H1 (cell line): ENCODE measurements around the gene KCNN1. TPM values are rescaled to one million over a fixed set of nuclear protein-coding genes. Genes with fewer than 3 reads are reported as not detected.
A peak's percentile ranks its signal among the peaks of the same experiment; 100 is the strongest.

Experiments
- CTCF ChIA-PET: fragments of 300-600 bp; sonication (Branson Sonifier 250); formaldehyde crosslinking; loops from one replicate; lab custom pipeline; 2021; ENCODE audit not compliant: partially characterized antibody; lab: Charles Lee
- POLR2A ChIA-PET: fragments of 300-600 bp; sonication (Branson Sonifier 250); formaldehyde crosslinking; loops from one replicate; lab custom pipeline; 2021; ENCODE audit warnings: inconsistent platforms; ENCODE audit not compliant: partially characterized antibody; lab: Charles Lee
- DNase-seq, 2 experiments: peaks; one replicate each; pipeline versions ENCODE4 v3.0.0 to v3.0.0-alpha.2; 2010 to 2022; ENCODE audit warnings: low spot score in 2 of 2, low read depth in 1 of 2, mixed read lengths in 1 of 2
- FAIRE-seq: peaks from 2 replicates; lab custom pipeline; 2011; peaks lifted over from hg19 to GRCh38; lab: Jason Lieb, UNC
- H2AFZ ChIP-seq: 2 replicates; pipeline ENCODE4 v1.8.1; 2012; ENCODE audit warnings: low read length, inconsistent platforms
- H2AK5ac ChIP-seq: 2 replicates; pipeline ENCODE4 v1.6.1; 2013; ENCODE audit warnings: low read depth, low read length
- H2BK120ac ChIP-seq: replicated peaks from 2 replicates; pipeline ENCODE3; 2013; ENCODE audit warnings: low read depth, low read length, inconsistent platforms
- H2BK12ac ChIP-seq: 2 replicates; pipeline ENCODE4 v1.6.1; 2013; ENCODE audit warnings: low read depth, low read length
- H2BK15ac ChIP-seq: 2 replicates; pipeline ENCODE4 v1.6.1; 2013; ENCODE audit warnings: low read length
- H2BK20ac ChIP-seq: 2 replicates; pipeline ENCODE4 v1.6.1; 2013; ENCODE audit warnings: low read length
- H2BK5ac ChIP-seq: 2 replicates; pipeline ENCODE4 v1.6.1; 2013; ENCODE audit warnings: low read depth, low read length
- H3K14ac ChIP-seq: 2 replicates; pipeline ENCODE4 v1.6.1; 2013; ENCODE audit warnings: inconsistent platforms; ENCODE audit not compliant: insufficient read length
- H3K18ac ChIP-seq: 2 replicates; pipeline ENCODE4 v1.6.1; 2013; ENCODE audit warnings: low read length; ENCODE audit errors: extremely low read depth
- H3K23ac ChIP-seq: 2 replicates; pipeline ENCODE4 v1.6.1; 2013; ENCODE audit warnings: inconsistent platforms; ENCODE audit not compliant: insufficient read length
- H3K23me2 ChIP-seq: 2 replicates; pipeline ENCODE4 v1.6.1; 2013; ENCODE audit warnings: low read depth, low read length
- H3K27ac ChIP-seq: 2 replicates; pipeline ENCODE4 v1.6.1; 2011; ENCODE audit warnings: low read depth, low read length, inconsistent platforms
- H3K27me3 ChIP-seq, 4 experiments: replicated peaks in 1 of 4; 1 replicate in 1 of 4; 2 replicates in 3 of 4; pipeline versions ENCODE4 v1.6.1 to v1.8.1; 2011 to 2013; ENCODE audit warnings: low read length in 3 of 4, mild to moderate bottlenecking in 3 of 4, inconsistent platforms in 2 of 4, mixed read lengths in 2 of 4, moderate library complexity in 1 of 4; ENCODE audit not compliant: control insufficient read depth in 3 of 4, insufficient read depth in 3 of 4; ENCODE audit errors: extremely low read depth in 1 of 4
- H3K36me3 ChIP-seq, 4 experiments: 2 replicates each; pipeline versions ENCODE4 v1.6.1 to v1.8.1; 2011 to 2013; ENCODE audit warnings: mild to moderate bottlenecking in 4 of 4, low read length in 3 of 4, moderate library complexity in 2 of 4, control low read depth in 1 of 4, inconsistent platforms in 1 of 4; ENCODE audit not compliant: insufficient read depth in 4 of 4, control insufficient read depth in 2 of 4
- H3K4ac ChIP-seq: replicated peaks from 2 replicates; pipeline ENCODE3; 2013; ENCODE audit warnings: low read length, low read depth, mixed read lengths, inconsistent platforms; ENCODE audit not compliant: insufficient read length
- H3K4me1 ChIP-seq, 4 experiments: replicated peaks in 1 of 4; 1 replicate in 1 of 4; 2 replicates in 3 of 4; pipeline versions ENCODE4 v1.6.1 to v1.8.1; 2011 to 2013; ENCODE audit warnings: low read length in 3 of 4, inconsistent platforms in 2 of 4, mixed read lengths in 1 of 4; ENCODE audit not compliant: insufficient read depth in 4 of 4, control insufficient read depth in 3 of 4
- H3K4me2 ChIP-seq, 2 experiments: 2 replicates each; pipeline versions ENCODE4 v1.6.1 to v1.8.1; 2011 to 2013; ENCODE audit warnings: low read depth in 2 of 2, low read length in 2 of 2, control low read depth in 1 of 2, inconsistent platforms in 1 of 2, mild to moderate bottlenecking in 1 of 2; ENCODE audit not compliant: insufficient read depth in 1 of 2
- H3K4me3 ChIP-seq, 4 experiments: fragments of 200-600, 300-600 bp in 1 of 4; sonication (generic), shearing (Covaris generic), sonication (Bioruptor Twin) in 1 of 4; 2 replicates each; pipeline versions ENCODE4 v1.5.1 to v1.8.1; 2011 to 2016; ENCODE audit warnings: low read length in 4 of 4, low read depth in 3 of 4, control low read depth in 2 of 4, inconsistent platforms in 2 of 4, mild to moderate bottlenecking in 2 of 4, mixed read lengths in 1 of 4, moderate library complexity in 1 of 4; ENCODE audit not compliant: insufficient read depth in 2 of 4; ENCODE audit errors: extremely low read depth in 1 of 4
- H3K56ac ChIP-seq: replicated peaks from 2 replicates; pipeline ENCODE3; 2013; ENCODE audit warnings: low read depth, mild to moderate bottlenecking, mixed read lengths, low read length, inconsistent platforms; ENCODE audit not compliant: insufficient read length
- H3K79me1 ChIP-seq: 2 replicates; pipeline ENCODE4 v1.6.1; 2013; ENCODE audit warnings: low read depth, low read length, control low read depth
- H3K79me2 ChIP-seq, 2 experiments: 2 replicates each; pipeline versions ENCODE4 v1.6.1 to v1.8.1; 2012 to 2013; ENCODE audit warnings: low read length in 2 of 2, mild to moderate bottlenecking in 2 of 2, inconsistent platforms in 1 of 2; ENCODE audit not compliant: insufficient read depth in 2 of 2, control insufficient read depth in 1 of 2
- H3K9ac ChIP-seq, 4 experiments: replicated peaks in 1 of 4; 1 replicate in 1 of 4; 2 replicates in 3 of 4; pipeline versions ENCODE4 v1.6.1 to v1.8.1; 2011 to 2013; ENCODE audit warnings: low read depth in 3 of 4, low read length in 3 of 4, control low read depth in 2 of 4, mild to moderate bottlenecking in 2 of 4, moderate library complexity in 2 of 4, inconsistent platforms in 1 of 4; ENCODE audit errors: extremely low read depth in 1 of 4
- H3K9me3 ChIP-seq, 2 experiments: 2 replicates each; pipeline versions ENCODE4 v1.6.1 to v1.8.1; 2012 to 2013; ENCODE audit warnings: mild to moderate bottlenecking in 2 of 2, moderate library complexity in 2 of 2, control low read depth in 1 of 2, inconsistent platforms in 1 of 2, low read depth in 1 of 2, low read length in 1 of 2, mixed read lengths in 1 of 2; ENCODE audit not compliant: insufficient read depth in 2 of 2
- H4K20me1 ChIP-seq, 2 experiments: replicated peaks in 1 of 2; 2 replicates each; pipeline versions ENCODE3 to v1.8.1; 2011 to 2013; ENCODE audit warnings: inconsistent platforms in 2 of 2, low read length in 2 of 2, mild to moderate bottlenecking in 1 of 2; ENCODE audit not compliant: insufficient read depth in 2 of 2, control insufficient read depth in 1 of 2
- H4K5ac ChIP-seq: 2 replicates; pipeline ENCODE4 v1.6.1; 2013; ENCODE audit warnings: low read length, low read depth, mixed read lengths, inconsistent platforms; ENCODE audit not compliant: insufficient read length
- H4K8ac ChIP-seq: 2 replicates; pipeline ENCODE4 v1.8.0; 2013; ENCODE audit warnings: mild to moderate bottlenecking, moderate library complexity, low read length, inconsistent platforms; ENCODE audit not compliant: insufficient read depth; ENCODE audit errors: extremely low read depth
- H4K91ac ChIP-seq: replicated peaks from 2 replicates; pipeline ENCODE3; 2013; ENCODE audit warnings: low read length, mixed read lengths, inconsistent platforms; ENCODE audit not compliant: insufficient read length
- ATF3 ChIP-seq: IDR thresholded peaks from 2 replicates; pipeline ENCODE4 v1.6.1; 2011; ENCODE audit warnings: low read depth, mild to moderate bottlenecking, low read length; ENCODE audit not compliant: insufficient read depth
- CTBP2 ChIP-seq: IDR thresholded peaks from 2 replicates; pipeline ENCODE4 v1.7.0; 2011; ENCODE audit warnings: borderline replicate concordance, mild to moderate bottlenecking, moderate library complexity, mixed read lengths, low read length; ENCODE audit not compliant: insufficient read depth, insufficient read length
- KDM1A ChIP-seq: fragments of 200-600, 300-600 bp; sonication (generic); IDR thresholded peaks from 2 replicates; pipeline ENCODE4 v1.7.1; 2016; ENCODE audit warnings: mild to moderate bottlenecking, low read length, borderline replicate concordance
- KDM4A ChIP-seq: IDR thresholded peaks from one replicate; pipeline ENCODE4 v1.7.1; 2012; ENCODE audit warnings: low read depth, mild to moderate bottlenecking, moderate library complexity, low read length, inconsistent platforms; ENCODE audit not compliant: severe bottlenecking
- YY1 ChIP-seq: IDR thresholded peaks from 2 replicates; pipeline ENCODE4 v1.6.1; 2011; ENCODE audit warnings: low read depth, mild to moderate bottlenecking, low read length
- WGBS, 2 experiments: shearing (Covaris generic) in 1 of 2; methylation state at CpG; one replicate each; pipeline versions ENCODE4 v1.1.6 to v1.1.7; 2013 to 2015; ENCODE audit warnings: low lambda C conversion rate in 2 of 2, mixed read lengths in 2 of 2, inconsistent platforms in 1 of 2, low coverage in 1 of 2, missing lambda C conversion rate in 1 of 2; ENCODE audit not compliant: insufficient replicate concordance in 2 of 2, insufficient coverage in 1 of 2, insufficient read length in 1 of 2; ENCODE audit errors: extremely low coverage in 1 of 2, missing lambda C conversion rate in 1 of 2; 5-methylcytosine and 5-hydroxymethylcytosine counted together
- polyA plus RNA-seq, 7 experiments: library from polyadenylated mRNA; depleted of rRNA in 3 of 7; stranded (reverse) in 5 of 7; unstranded in 2 of 7; fragments of >200 nt in 5 of 7; fragments of 200-250 nt in 2 of 7; gene quantifications; 1 replicate in 5 of 7; 2 replicates in 1 of 7; 4 replicates in 1 of 7; pipeline versions ENCODE4 v1.2.1 to v1.2.3, GENCODE V29; 2011 to 2013; ENCODE audit warnings: missing spikeins in 2 of 7, mixed read lengths in 2 of 7
- total RNA-seq: library from RNA; stranded (reverse); fragmentation: NEBNext Ultra II Directional; extraction: Animal tissue kit (Norgen Biotek cat#: 25700); gene quantifications from 2 replicates; pipeline ENCODE4 v1.2.1, GENCODE V29; 2021

KCNN1 gene
- total and polyA plus RNA-seq, 2 of the 8 experiments (the other 6 are each of a cell fraction or from before 2014, with no cell fraction given): 11.0 to 12.5 TPM

DNA sequence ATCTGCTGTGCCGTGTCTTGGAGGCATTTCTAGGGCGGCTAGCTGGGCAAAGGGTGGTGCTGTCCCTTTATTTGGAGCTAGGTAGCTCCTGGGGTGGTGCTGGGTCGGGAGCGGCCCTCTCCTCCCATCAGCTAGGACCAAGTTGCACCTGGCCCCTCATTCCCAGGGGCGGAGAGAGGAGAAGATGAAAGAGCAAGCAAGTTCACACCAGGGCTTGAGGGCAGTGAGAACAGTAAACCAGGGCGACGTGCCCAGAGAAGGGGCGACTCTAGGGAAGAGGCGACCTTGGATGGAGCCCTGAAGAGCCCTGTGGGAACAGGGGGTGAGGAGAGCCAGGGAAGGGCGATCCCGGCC lies 17.0 kb upstream of the KCNN1 start:
- Histone ChIP-seq H2BK120ac (peak overlapping the region; percentile 78), H3K14ac (no peak overlapping the region), H2BK15ac (peak overlapping the region; percentile 92; the same call in 1 of the 2 replicates), H2AFZ (no peak overlapping the region), H3K79me2 (no peaks in the 10 kb centered on the region), H3K36me3 (no peaks in the 10 kb centered on the region), H3K79me1 (no peaks in the 10 kb centered on the region), H4K5ac (peak overlapping the region; percentile 53), H3K9ac (no peak overlapping the region), H2BK20ac (no peak overlapping the region), H2AK5ac (peak overlapping the region; percentile 91; the same call in 1 of the 2 replicates), H3K23ac (no peak overlapping the region), H3K4me2 (peak overlapping the region; percentile 88 to 94), H3K4me1 (peaks cover 0 to 42% (median 23%) of the 10 kb centered on the region in 4 experiments; a peak in 6 of 7 replicates), H3K4me3 (peak overlapping the region; percentile 48 to 73 (median 52); a peak in 7 of 8 replicates), H4K8ac (peak overlapping the region; percentile 80; the same call in 1 of the 2 replicates), H3K4ac (no peak overlapping the region), H3K56ac (peak overlapping the region; percentile 10), H4K91ac (peak overlapping the region; percentile 76), H2BK12ac (peak overlapping the region; percentile 92), H3K23me2 (peaks cover 30% of the 10 kb centered on the region), H4K20me1 (peaks cover 0 to 2% of the 10 kb centered on the region in 2 experiments), H3K27me3 (peaks cover 19 to 55% (median 48%) of the 10 kb centered on the region in 4 experiments), H3K18ac (peak overlapping the region; percentile 83), H3K27ac (no peak overlapping the region), H3K9me3 (no peaks in the 10 kb centered on the region), H2BK5ac (peak overlapping the region; percentile 75)
- ChIA-PET CTCF (interaction anchor here (2.6 to 21.5 kb wide), 2 partner anchors 46 to 79 kb away, joined by 7 to 271 read pairs; partner anchors contain the start of gene SLC5A5), POLR2A (interaction anchor here (1.2 to 2.5 kb wide), 6 partner anchors 17 to 331 kb away, joined by 3 to 8 read pairs (median 4); partner anchors contain the start of genes JUND, KCNN1 and RPL18A)
- FAIRE-seq: no peak
- TF ChIP-seq CTBP2 (peak; percentile 26), KDM4A (peak; percentile 39), YY1 (no peak), ATF3 (no peak), KDM1A (peak; percentile 20; the same call in 1 of the 2 replicates)
- DNase-seq: peak in 1 of 2 experiments; percentile 83
- 7% methylated on average over 11 of the region's 11 CpGs; no CpG with 5 or more reads in 1 of the 2 experiments for WGBS, 2 experiments
